T47D (cell line): Measurements from ENCODE around the gene FBXO5.
A peak's percentile ranks its signal among the peaks of the same experiment; 100 is the strongest.

Experiments used
- DNase-seq, 2 experiments: peaks; one replicate each; pipeline versions ENCODE4 v3.0.0 to v3.0.0-alpha.2; 2011 to 2012; ENCODE audit warnings: low read depth in 1 of 2, low spot score in 1 of 2
- JUND ChIP-seq: IDR thresholded peaks from 2 replicates; pipeline ENCODE4 v1.6.1; 2012; ENCODE audit warnings: low read depth
- in situ Hi-C: cut with HindIII; loops from 2 replicates; pipeline ENCODE4 v1.10.0; 2016; ENCODE audit warnings: low sequenced_read_pairs, low pct_unique_long_range_greater_than_20kb

FBXO5 gene, protein sequence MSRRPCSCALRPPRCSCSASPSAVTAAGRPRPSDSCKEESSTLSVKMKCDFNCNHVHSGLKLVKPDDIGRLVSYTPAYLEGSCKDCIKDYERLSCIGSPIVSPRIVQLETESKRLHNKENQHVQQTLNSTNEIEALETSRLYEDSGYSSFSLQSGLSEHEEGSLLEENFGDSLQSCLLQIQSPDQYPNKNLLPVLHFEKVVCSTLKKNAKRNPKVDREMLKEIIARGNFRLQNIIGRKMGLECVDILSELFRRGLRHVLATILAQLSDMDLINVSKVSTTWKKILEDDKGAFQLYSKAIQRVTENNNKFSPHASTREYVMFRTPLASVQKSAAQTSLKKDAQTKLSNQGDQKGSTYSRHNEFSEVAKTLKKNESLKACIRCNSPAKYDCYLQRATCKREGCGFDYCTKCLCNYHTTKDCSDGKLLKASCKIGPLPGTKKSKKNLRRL

DNA sequence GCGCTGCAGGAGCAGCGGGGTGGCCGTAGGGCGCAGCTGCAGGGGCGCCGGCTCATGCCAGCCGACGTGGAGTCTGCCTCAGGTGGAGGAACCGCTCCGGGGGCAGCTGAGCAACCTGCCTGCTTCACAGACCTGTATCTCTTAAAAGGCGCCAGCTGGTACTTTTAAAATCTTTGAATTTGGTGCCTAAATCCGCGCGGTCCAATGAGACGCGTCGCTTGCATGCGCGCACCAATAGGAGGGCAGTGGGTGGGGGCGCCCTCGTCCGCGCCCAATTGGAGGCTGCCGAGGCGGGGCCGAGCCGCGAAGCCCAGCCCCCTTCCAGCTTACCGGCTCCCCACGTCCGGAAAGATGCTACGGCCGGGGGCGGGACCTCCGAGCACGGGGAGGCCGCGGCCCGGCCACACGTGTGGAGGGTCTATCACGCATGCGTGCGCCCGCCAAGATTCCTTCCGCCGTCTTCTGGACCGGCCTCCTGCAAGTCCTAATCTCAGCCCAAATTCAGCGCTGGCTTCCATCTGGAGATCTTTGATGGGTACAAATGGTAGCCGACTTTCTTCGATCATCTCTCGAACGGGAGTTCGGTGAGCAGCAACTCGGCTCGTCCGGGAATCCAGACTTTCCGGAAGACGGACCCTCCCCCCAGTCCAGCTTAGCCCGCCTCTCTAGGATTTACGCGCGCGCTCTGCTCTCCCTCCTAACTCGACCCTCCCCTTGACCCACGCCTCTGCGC, at the start of gene FBXO5:
FBXO5 (minus strand) TSS at position 138 of the 733 bp plus-strand sequence; CDS start at position 56, 82 bp downstream.
- TF ChIP-seq JUND = no peak
- DNase-seq = peak; percentile 85 to 97
- in situ Hi-C loops = no loop called here

DNA sequence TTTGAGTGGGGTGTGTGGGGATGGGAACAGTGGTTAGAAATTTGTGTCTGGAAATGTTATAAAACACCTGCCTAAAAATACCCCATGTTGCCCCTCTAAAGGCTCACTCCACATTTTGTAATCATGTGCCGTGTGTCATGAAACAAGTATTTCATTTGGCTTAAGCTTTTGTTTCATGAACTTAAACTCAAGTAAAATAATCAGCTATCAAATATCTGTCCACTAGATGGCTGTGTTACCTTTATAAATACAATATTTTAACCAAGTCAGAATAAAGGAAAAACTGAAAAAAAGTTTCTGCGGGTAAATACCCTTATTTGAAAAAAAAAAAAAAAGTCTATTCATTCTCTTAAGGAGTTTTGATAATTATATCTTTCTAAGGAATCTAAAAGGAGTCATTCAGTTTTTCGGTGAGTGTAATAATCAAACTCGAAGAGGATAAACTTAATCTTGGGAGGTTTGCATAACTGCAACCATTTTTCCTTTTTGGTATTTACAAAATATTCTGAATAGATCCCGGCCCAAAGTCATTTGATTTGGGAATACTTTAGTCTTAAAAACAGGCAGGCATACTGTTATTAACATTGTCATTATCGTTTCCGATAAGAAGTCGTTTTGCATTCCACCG, 49.5 kb upstream of the FBXO5 start:
- in situ Hi-C loops = no loop called here
- no peak for TF ChIP-seq JUND
- peak in 1 of 2 experiments; percentile 24 for DNase-seq

DNA sequence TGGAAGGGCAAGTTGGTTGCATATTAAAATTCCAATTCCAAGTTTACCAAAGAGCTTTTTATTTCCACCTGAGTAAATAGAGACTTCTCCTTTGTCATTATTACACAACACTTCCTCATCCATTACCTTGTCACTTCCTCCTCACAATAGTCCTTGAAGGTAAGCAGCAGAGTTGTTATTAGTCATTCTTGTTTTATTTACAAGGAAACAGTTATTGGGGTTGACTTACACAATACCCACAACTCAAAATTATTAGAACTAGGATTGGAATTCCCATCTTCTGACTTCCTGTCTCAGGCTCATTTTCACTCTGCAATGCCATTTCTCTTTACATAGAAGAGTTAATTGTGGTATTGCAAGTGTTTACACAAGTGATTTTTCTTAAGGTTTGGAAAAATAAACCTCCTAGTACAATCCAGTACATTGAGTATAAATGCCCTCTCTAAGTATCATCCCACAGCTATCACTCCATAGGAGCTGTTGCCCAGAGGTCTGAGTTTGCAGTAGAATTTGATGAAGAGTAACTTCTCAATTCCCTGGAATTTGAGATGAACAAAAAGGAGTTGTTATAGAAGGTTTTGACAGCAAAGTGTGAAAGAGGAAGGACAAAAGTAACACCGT, 48.6 kb upstream of the FBXO5 start:
- in situ Hi-C loops = no loop called here
- DNase-seq = peak in 1 of 2 experiments; percentile 9
- TF ChIP-seq JUND = no peak

DNA sequence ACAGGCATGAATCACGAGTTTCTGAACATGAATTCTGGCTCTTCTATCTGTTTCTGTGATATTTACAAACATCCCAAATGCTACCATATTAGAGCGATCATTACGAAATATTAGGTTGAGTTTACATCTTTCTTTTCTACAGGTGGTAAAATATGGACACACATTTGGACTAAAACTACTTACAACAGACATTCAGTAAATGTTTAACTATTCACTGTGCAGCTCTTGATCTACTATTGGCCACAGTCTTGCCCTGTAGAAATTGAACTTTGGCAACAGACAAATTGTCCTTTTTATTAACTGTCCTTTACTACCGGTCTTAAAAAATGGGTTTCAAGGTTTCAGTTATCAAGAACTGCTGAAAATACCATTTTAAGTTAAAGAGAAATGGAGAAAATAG, 46.1 kb upstream of the FBXO5 start:
- in situ Hi-C loops = no loop called here
- DNase-seq = no peak
- TF ChIP-seq JUND = no peak

DNA sequence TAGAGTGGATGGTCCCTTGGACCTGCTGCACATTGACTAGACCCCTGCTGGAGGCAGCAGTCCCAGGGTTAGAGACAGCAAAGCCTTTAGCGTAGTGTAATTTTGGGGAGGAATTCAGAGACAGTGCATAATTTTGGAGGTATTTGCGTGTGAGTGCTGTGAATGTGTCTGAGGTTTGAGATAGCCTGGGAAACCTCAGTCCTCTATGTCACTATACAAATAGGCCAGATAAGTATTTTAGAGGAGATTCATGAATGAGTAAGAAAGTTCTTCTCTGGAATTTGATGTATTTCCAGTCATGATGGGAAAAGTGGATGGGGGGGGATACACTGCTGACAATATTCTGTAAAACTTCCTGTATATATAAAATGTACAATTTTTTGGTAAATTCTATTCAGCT, 45.4 kb upstream of the FBXO5 start:
- DNase-seq = no peak
- TF ChIP-seq JUND = no peak
- in situ Hi-C loops = no loop called here

DNA sequence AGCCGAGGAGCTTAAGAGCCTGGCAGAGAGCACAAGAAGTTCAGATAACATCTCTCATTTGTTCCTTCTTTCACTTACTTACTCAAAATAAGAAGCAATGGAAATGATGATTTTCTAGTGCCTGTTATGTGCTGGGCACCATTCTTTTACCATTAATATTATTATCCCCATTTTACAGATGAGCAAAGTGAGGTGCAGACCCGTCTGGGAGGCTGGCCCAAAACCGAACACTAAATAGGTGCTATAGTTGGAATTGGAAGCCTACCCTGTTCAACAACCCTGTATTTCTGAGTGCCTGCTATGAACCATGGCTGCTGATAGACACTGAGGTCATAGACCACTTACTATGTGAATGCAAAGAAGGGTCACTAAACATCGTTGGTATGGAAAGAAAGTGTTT, 44.6 kb upstream of the FBXO5 start:
- no peak for TF ChIP-seq JUND
- no peak for DNase-seq
- in situ Hi-C loops = no loop called here

DNA sequence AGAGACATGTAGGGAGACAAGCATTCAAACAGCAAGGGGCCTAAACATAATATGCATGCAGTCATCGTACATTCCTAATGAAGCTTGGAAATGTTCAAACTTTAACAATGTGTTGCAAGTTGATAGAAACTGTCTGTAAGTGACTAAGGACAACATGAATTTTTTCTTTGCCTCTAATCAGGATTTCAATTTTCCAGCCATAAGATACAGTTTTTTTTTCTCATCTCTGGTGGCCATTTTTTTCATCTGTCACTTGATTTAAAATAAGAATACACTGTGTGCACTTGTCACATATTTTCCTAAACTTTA, 41.8 kb upstream of the FBXO5 start:
- TF ChIP-seq JUND = no peak
- no peak for DNase-seq
- in situ Hi-C loops = no loop called here

DNA sequence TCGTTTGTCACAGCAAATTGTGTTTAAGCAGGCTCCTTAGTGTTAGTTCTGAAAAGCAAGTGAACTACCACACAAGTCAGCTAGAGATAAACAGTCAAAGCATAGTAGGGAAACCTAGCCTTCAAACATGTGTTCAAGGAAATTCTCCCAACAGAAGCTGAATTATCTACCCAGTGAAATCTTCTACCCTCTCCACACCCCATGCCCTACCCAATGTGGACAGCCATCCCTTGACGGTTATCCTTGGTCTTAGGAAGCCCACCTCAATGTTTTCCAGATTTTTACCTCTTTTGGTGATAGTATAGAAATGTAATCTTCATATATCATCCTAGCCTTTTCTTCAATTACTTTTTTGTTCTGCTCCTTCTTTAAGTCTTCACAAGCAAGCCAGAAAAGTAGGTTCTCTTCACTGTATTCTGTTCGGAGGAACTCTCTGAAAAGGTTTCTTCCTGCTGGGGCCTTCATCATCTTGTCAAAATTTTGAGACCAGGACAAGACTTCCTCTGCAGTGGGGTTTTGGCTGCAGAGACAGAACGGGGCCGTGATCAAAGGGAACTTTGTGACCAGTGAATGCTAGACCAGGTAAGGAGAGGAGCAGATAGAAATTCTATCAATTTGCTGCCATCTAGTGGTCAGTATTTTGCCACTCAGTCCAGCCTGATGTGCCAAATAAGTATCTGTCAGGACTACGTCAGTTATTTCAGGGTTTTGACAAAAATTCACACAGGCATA, 41.3 kb upstream of the FBXO5 start:
- DNase-seq = peak; percentile 18 to 66
- in situ Hi-C loops = no loop called here
- TF ChIP-seq JUND = no peak

DNA sequence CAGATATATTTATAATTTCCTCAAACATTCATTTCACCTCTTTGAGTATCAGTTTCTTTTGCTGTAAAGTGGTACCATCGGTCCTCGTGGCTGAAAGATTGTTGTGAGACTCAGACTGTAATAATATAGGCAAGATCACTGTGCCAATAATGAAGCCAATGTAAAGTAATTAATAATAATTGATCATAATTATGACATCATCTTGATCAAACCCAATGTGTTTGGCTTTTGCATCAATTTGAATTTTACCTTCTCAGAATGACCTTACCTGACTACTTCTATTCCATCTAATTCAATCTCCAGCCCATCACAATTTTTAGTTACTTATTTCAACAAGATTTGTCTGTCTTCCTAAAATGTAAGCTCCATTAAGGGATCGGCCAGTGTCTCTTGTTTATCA, 35.5 kb upstream of the FBXO5 start:
- in situ Hi-C loops = no loop called here
- no peak for TF ChIP-seq JUND
- DNase-seq = no peak

DNA sequence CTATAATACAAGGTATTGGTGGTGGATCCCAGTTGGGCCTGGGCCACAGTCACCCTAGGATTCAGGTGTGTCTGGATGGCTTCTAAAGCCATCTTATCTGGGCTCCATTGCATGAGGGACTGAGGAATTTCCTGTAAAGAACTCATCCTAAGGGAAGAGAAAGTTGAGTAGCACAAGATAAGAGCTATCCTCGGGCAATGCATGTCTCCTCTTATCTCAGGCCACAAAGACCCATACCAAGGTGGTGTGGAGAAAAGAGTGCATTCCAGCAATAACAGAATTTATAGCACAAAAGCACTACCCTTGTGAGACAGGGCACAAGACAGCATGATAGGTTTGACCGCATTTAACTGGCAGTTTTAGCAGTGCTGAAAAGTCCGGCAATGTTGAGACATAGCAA, 34.0 kb upstream of the FBXO5 start:
- in situ Hi-C loops = no loop called here

DNA sequence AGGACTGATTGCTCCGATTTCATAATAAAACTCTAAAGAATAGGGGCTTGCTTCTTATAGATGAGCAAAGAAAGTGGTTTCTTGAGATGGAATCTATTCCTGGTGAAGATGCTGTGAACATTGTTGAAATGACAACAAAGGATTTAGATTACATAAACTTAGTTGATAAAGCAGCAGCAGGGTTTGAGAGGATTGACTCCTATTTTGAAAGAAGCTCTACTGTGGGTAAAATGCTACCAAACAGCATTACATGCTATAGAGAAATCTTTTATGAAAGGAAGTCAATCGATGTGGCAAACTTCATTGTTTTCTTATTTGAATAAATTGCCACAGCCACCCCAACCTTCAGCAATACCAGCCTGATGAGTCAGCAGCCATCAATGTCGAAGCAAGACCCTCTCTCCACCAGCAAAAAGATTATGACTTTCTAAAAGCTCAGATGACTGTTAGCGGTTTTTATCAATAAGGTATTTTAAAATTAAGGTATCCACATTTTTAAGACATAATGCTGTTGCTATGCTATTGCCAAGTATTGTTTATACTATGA, 32.3 kb upstream of the FBXO5 start:
- in situ Hi-C loops = no loop called here
- no peak for DNase-seq
- TF ChIP-seq JUND = no peak

More for the DNA sequence above, 34.0 kb upstream of the FBXO5 start:
- TF ChIP-seq JUND = no peak
- DNase-seq = no peak

DNA sequence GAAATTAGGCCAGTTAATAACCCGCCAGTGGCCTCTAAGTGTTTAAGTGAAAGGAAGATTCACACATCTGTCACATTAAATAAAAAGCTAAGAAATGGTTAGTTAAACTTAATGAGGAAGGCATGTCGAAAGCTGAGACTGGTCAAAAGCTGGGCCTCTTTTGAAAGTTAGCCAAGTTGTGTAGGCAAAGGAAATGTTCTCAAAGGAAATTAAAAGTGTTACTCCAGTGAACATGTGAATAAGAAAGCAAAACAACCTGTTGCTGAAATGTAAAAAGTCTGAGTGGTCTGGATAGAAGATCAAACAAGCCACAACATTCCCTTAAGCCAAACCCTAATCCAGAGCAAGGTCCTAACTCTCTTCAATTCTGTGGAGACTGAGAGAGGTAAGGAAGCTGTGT, 30.6 kb upstream of the FBXO5 start:
- no peak for DNase-seq
- in situ Hi-C loops = no loop called here
- TF ChIP-seq JUND = no peak
